ENCODE results near the gene ARHGAP21. TPM values are rescaled to one million over a fixed set of nuclear protein-coding genes. Genes with fewer than 3 reads are reported as not detected.

ARHGAP21 gene
- total and polyA plus RNA-seq, 2 experiments from 2014 or later, result 24.0 to 88.2 TPM

DNA sequence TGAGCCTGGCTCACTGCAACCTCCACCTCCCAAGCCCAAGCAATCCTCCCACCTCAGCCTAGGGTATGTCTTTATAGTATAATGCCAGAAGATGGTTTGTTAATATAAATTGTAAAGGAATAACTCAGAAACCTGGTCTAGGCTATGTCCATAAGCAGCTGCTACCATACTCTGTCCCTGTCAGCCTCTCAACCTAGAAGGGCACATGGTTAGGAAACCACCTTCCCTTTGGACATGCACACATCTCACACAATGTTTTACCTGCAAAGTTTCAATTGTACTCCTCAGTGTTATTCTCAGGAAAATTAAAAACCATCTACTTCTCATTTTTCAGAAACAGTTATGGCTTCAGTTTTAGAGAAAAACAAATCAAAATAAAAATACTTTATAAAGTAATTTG lies 40.1 kb downstream of the ARHGAP21 start:
- Histone ChIP-seq H3K9me3 (ENCODE audit: low read depth) (no peaks in the 10 kb centered on the region), H3K4me3 (no peak overlapping the region), H3K36me3 (no peaks in the 10 kb centered on the region), H3K4me1 (ENCODE audit: low read depth) (peaks cover 5% of the 10 kb centered on the region), H3K27ac (no peak overlapping the region), H3K27me3 (no peaks in the 10 kb centered on the region)
- no peak for TF ChIP-seq CTCF (IDR thresholded peaks at IDR 0.05; ENCODE audit: low read depth, low read length)
- DNase-seq (ENCODE audit: low read depth in 1 of 2, low spot score in 1 of 2), result no peak

DNA sequence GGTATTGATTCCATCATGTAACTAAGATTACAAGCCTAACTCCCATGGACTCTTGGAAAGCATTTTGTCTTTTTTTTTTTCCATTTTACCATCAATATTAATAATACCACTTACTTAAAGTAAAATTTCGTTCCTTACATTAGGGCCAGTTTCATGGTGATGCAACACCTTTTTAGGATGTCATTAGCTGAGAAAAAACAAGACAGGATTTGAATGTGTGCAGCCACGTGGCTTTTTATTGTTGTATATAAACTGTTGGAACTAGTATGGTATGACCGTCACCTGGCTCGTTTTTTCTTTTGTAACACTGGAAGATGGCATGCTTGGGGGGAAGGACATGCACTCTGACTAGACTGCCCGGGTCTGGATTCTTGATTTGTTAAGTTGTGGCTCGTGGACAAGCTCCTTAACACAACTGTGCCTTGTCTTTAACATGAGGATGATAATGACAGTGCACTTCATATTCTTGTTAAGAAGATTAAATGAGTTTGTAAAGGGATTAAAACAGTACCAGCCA lies 42.1 kb downstream of the ARHGAP21 start:
- H3K4me3 ChIP-seq, result no peak overlapping the region
- DNase-seq (ENCODE audit: low read depth in 1 of 2, low spot score in 1 of 2), result peak in 1 of 2 donors; percentile 23
- no peaks in the 10 kb centered on the region for H3K27me3 ChIP-seq
- H3K4me1 ChIP-seq (ENCODE audit: low read depth), result peaks cover 5% of the 10 kb centered on the region
- no peaks in the 10 kb centered on the region for H3K9me3 ChIP-seq (ENCODE audit: low read depth)
- no peaks in the 10 kb centered on the region for H3K36me3 ChIP-seq
- H3K27ac ChIP-seq, result no peak overlapping the region
- TF ChIP-seq CTCF (IDR thresholded peaks at IDR 0.05; ENCODE audit: low read depth, low read length), result no peak

GRCh38 chr10:24680647-24681524 lies 42.8 kb downstream of the ARHGAP21 start:
- no peaks in the 10 kb centered on the region for H3K9me3 ChIP-seq (ENCODE audit: low read depth)
- peak in 1 of 2 donors; percentile 59 for DNase-seq (ENCODE audit: low read depth in 1 of 2, low spot score in 1 of 2)
- no peak overlapping the region for H3K27ac ChIP-seq
- H3K36me3 ChIP-seq, result no peaks in the 10 kb centered on the region
- H3K27me3 ChIP-seq, result no peaks in the 10 kb centered on the region
- H3K4me3 ChIP-seq, result no peak overlapping the region
- H3K4me1 ChIP-seq (ENCODE audit: low read depth), result peaks cover 5% of the 10 kb centered on the region
- no peak for TF ChIP-seq CTCF (IDR thresholded peaks at IDR 0.05; ENCODE audit: low read depth, low read length)

DNA sequence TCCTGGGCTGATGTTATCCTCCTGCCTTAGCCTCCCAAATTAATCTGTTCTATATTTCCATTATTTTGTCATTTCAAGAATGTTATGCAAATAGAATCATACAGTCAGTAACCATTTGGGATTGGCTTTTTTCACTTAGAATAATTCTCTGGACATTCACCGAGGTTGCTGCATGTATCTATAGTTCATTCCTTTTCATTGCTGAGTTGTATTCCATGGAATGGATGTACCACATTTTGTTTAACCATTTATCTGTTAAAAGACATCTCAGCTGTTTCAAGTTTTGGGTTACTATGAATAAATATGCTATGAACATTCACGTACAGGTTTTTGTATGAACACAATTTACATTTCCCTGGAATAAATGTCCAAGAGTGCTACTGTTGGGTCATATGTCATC lies 44.9 kb downstream of the ARHGAP21 start:
- TF ChIP-seq CTCF (IDR thresholded peaks at IDR 0.05; ENCODE audit: low read depth, low read length), result no peak
- no peak overlapping the region for H3K27ac ChIP-seq
- H3K4me3 ChIP-seq, result no peak overlapping the region
- H3K36me3 ChIP-seq, result no peaks in the 10 kb centered on the region
- DNase-seq (ENCODE audit: low read depth in 1 of 2, low spot score in 1 of 2), result no peak
- peaks cover 5% of the 10 kb centered on the region for H3K4me1 ChIP-seq (ENCODE audit: low read depth)
- no peaks in the 10 kb centered on the region for H3K27me3 ChIP-seq
- no peaks in the 10 kb centered on the region for H3K9me3 ChIP-seq (ENCODE audit: low read depth)

DNA sequence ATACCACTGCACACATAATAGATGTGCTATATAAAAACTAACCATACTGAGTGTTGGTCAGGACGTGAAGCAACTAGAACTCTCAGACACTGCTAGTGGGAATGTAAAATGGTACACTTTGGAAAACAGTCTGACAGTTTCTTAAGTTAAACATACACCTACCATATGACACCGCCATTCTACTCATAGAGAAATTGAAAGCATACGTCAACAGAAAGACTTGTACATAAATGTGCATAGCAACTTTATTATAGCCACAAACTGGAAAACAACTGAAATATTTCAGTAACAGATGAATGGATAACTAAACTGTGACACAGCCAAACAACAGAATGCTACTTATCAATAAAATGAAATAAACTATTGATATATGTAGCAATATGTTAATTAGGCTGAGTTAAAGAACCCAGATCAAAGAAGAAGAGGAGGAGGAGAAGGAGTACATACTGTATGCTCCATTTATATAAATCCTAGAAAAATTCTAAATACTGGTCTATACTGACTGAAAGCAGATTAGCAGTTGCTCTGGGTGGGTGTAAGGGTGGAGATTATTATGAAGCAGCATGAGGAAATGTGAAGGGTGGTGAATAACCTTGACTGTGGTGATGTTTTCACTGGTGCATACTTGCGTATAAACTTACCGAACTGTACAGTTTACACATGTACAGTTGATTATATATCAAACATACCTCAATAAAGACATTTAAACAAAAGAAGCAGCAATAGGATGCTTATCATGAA lies 48.6 kb downstream of the ARHGAP21 start:
- no peak for TF ChIP-seq CTCF (IDR thresholded peaks at IDR 0.05; ENCODE audit: low read depth, low read length)
- H3K4me1 ChIP-seq (ENCODE audit: low read depth), result no peaks in the 10 kb centered on the region
- H3K27ac ChIP-seq, result no peak overlapping the region
- no peaks in the 10 kb centered on the region for H3K36me3 ChIP-seq
- H3K27me3 ChIP-seq, result no peaks in the 10 kb centered on the region
- DNase-seq (ENCODE audit: low read depth in 1 of 2, low spot score in 1 of 2), result no peak
- H3K4me3 ChIP-seq, result no peak overlapping the region
- H3K9me3 ChIP-seq (ENCODE audit: low read depth), result no peaks in the 10 kb centered on the region
